Loucy (cell line): ENCODE results near the gene SLTM.

ENCODE experiments used
- CTCF ChIP-seq: fragments of 200-600 bp; sonication (generic); conservative IDR thresholded peaks from 2 replicates; pipeline ENCODE4 v1.5.1; 2014; ENCODE audit warnings: mild to moderate bottlenecking, antibody characterized with exemption, low read length
- EZH2phosphoT487 ChIP-seq: fragments of 200-600 bp; IDR thresholded peaks from 2 replicates; pipeline ENCODE4 v1.6.1; 2018; ENCODE audit warnings: antibody characterized with exemption, mild to moderate bottlenecking, moderate library complexity, borderline replicate concordance

GRCh38 chr15:58880320-58880719, 53.2 kb downstream of the SLTM start:
- TF ChIP-seq CTCF, result no peak
- TF ChIP-seq EZH2phosphoT487, result no peak
